OCI-LY1 (cell line): ENCODE measurements around the gene ARHGEF40.

Experiments
- H2AFZ ChIP-seq: fragments of 200-600 bp; sonication (generic), shearing (Covaris generic); 2 replicates; pipeline ENCODE4 v1.6.0; 2014; ENCODE audit warnings: antibody characterized with exemption, mild to moderate bottlenecking, low read length
- H3F3A ChIP-seq: fragments of 200-600 bp; sonication (generic), shearing (Covaris generic); 2 replicates; pipeline ENCODE4 v1.6.0; 2014; ENCODE audit warnings: mild to moderate bottlenecking, antibody characterized with exemption, low read length, moderate library complexity; ENCODE audit not compliant: insufficient read depth
- H3K27ac ChIP-seq: fragments of 200-600 bp; sonication (generic); 2 replicates; pipeline ENCODE4 v1.5.1; 2014; ENCODE audit warnings: low read length, mixed run types, mild to moderate bottlenecking, low read depth; ENCODE audit not compliant: poor library complexity, severe bottlenecking
- H3K27me3 ChIP-seq: fragments of 200-600 bp; sonication (generic); 2 replicates; pipeline ENCODE4 v1.6.0; 2014; ENCODE audit warnings: antibody characterized with exemption, mild to moderate bottlenecking, low read length, moderate library complexity; ENCODE audit not compliant: insufficient read depth
- H3K36me3 ChIP-seq: fragments of 200-600 bp; sonication (generic); 2 replicates; pipeline ENCODE4 v1.6.1; 2014; ENCODE audit warnings: mild to moderate bottlenecking, antibody characterized with exemption, low read length, moderate library complexity, mixed read lengths; ENCODE audit not compliant: insufficient read depth
- H3K4me1 ChIP-seq: fragments of 200-600 bp; sonication (generic); 2 replicates; pipeline ENCODE4 v1.5.1; 2014; ENCODE audit warnings: mild to moderate bottlenecking, low read length, moderate library complexity; ENCODE audit not compliant: insufficient read depth, severe bottlenecking
- H3K4me2 ChIP-seq: fragments of 200-600 bp; sonication (generic), shearing (Covaris generic); 2 replicates; pipeline ENCODE4 v1.6.1; 2014; ENCODE audit warnings: low read length
- H3K4me3 ChIP-seq: fragments of 200-600 bp; sonication (generic); 2 replicates; pipeline ENCODE4 v1.5.1; 2014; ENCODE audit warnings: low read length, low read depth, mild to moderate bottlenecking, mixed read lengths; ENCODE audit not compliant: poor library complexity, severe bottlenecking
- H3K79me2 ChIP-seq: fragments of 200-600 bp; shearing (Covaris generic); 2 replicates; pipeline ENCODE4 v1.6.1; 2016; ENCODE audit warnings: mixed run types, low read length, mixed read lengths; ENCODE audit not compliant: insufficient read depth
- H3K9ac ChIP-seq: fragments of 200-600 bp; sonication (generic), shearing (Covaris generic); 2 replicates; pipeline ENCODE4 v1.6.1; 2014; ENCODE audit warnings: mild to moderate bottlenecking, low read length, mixed read lengths
- H3K9me2 ChIP-seq: fragments of 200-600 bp; sonication (generic), shearing (Covaris generic); 2 replicates; pipeline ENCODE4 v1.6.1; 2014; ENCODE audit warnings: low read depth, mild to moderate bottlenecking, low read length, mixed read lengths
- H3K9me3 ChIP-seq: fragments of 200-600 bp; shearing (Covaris generic); 2 replicates; pipeline ENCODE4 v1.6.1; 2014; ENCODE audit warnings: low read length, mixed read lengths
- H4K20me1 ChIP-seq: fragments of 200-600 bp; sonication (generic), shearing (Covaris generic); 2 replicates; pipeline ENCODE4 v1.6.0; 2016; ENCODE audit warnings: mild to moderate bottlenecking, low read length; ENCODE audit not compliant: insufficient read depth
- EZH2 ChIP-seq: fragments of 200-600 bp; sonication (generic), shearing (Covaris generic); IDR thresholded peaks from 2 replicates; pipeline ENCODE4 v1.8.0; 2017; ENCODE audit warnings: borderline replicate concordance, mixed run types, mild to moderate bottlenecking, antibody characterized with exemption, low read length, moderate library complexity, mixed read lengths
- TF ChIP-seq, protein P1 (sequence below): fragments of 200-600 bp; sonication (generic), shearing (Covaris generic); IDR thresholded peaks from 2 replicates; pipeline ENCODE4 v1.5.1; 2017; ENCODE audit warnings: mild to moderate bottlenecking, antibody characterized with exemption, low read length, moderate library complexity, mixed read lengths

The ARHGEF40 gene

DNA sequence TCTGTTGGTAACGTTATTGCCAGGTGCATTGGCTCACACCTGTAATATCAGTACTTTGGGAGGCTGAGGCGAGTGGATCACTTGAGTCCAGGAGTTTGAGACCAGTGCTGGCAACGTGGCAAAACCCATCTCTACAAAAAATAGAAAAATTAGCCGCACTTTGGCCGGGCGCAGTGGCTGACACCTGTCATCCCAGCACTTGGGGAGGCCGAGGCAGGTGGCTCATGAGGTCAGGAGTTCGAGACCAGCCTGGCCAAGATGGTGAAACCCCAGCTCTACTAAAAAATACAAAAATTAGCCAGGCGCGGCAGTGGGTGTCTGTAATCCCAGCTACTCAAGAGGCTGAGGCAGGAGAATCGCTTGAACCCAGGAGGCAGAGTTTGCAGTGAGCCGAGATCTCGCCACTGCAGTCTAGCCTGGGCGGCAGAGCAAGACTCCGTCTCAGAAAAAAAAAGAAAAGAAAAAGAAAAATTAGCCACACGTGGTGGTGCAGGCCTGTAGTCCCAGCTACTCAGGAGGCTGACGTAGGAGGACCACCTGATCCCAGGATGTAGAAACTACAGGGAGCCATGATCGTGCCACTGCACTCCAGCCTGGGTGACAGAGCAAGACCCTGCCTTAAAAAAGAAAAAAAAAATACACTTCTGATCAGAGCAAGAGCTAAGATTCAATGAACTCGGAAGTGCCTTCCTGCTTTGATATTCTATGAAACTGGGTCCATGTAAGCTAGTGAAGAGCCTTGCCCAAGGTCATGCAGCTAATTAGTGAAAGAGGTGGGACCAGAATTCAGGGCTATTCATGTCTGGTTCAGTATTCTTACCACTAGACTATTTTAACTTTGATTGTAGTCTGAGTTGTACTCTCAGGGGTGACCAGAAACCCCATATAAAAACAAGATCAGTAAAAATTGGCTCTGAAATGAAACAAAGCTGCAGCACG lies 16.7 kb upstream of the ARHGEF40 start:
- Histone ChIP-seq H3K9me2 (no peaks in the 10 kb centered on the region), H3K4me3 (no peak overlapping the region), H3K9me3 (no peaks in the 10 kb centered on the region), H3K36me3 (no peaks in the 10 kb centered on the region), H2AFZ (no peak overlapping the region), H3K79me2 (no peaks in the 10 kb centered on the region), H3F3A (no peaks in the 10 kb centered on the region), H3K4me1 (no peaks in the 10 kb centered on the region), H3K4me2 (no peak overlapping the region), H3K27me3 (peaks cover 8% of the 10 kb centered on the region; the same call in 1 of the 2 replicates), H4K20me1 (no peaks in the 10 kb centered on the region), H3K9ac (no peak overlapping the region), H3K27ac (no peak overlapping the region)
- TF ChIP-seq EZH2 = no peak
- TF ChIP-seq, protein P1, sequence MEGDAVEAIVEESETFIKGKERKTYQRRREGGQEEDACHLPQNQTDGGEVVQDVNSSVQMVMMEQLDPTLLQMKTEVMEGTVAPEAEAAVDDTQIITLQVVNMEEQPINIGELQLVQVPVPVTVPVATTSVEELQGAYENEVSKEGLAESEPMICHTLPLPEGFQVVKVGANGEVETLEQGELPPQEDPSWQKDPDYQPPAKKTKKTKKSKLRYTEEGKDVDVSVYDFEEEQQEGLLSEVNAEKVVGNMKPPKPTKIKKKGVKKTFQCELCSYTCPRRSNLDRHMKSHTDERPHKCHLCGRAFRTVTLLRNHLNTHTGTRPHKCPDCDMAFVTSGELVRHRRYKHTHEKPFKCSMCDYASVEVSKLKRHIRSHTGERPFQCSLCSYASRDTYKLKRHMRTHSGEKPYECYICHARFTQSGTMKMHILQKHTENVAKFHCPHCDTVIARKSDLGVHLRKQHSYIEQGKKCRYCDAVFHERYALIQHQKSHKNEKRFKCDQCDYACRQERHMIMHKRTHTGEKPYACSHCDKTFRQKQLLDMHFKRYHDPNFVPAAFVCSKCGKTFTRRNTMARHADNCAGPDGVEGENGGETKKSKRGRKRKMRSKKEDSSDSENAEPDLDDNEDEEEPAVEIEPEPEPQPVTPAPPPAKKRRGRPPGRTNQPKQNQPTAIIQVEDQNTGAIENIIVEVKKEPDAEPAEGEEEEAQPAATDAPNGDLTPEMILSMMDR = no peak

DNA sequence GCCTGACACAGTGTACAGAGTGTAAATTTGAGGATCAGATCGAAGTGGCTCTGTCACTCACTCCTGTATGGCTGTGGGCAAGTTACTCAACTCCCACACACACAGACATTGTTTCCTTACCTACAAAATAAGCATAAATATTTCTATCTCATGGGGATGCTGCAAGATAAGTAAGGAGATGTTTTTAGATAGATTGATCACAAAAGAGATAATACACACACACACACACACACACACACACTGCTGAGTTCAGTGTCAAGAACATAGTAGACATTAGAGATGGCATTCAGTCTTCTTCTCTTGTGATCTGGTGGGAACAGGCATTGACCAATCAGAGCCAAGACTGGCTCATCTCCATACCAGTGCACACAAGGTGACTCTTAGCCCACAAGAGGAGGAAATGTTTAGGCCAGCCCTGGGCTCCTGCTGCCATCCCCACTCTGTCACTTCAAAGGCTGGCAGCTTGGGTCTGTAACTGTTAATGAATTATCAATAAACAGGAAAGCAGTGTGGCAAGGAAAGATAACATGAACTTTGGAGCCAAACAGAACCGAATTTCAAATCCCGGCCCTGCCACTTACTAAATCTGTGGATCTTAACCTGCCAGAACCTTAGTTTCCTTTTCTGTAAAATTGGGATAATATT lies 15.9 kb upstream of the ARHGEF40 start:
- Histone ChIP-seq H4K20me1 (no peaks in the 10 kb centered on the region), H2AFZ (no peak overlapping the region), H3F3A (no peaks in the 10 kb centered on the region), H3K9me2 (no peaks in the 10 kb centered on the region), H3K36me3 (no peaks in the 10 kb centered on the region), H3K27me3 (peaks cover 8% of the 10 kb centered on the region; the same call in 1 of the 2 replicates), H3K79me2 (no peaks in the 10 kb centered on the region), H3K4me2 (no peak overlapping the region), H3K27ac (no peak overlapping the region), H3K9me3 (no peaks in the 10 kb centered on the region), H3K9ac (no peak overlapping the region), H3K4me1 (no peaks in the 10 kb centered on the region), H3K4me3 (no peak overlapping the region)
- TF ChIP-seq, protein P1 = no peak
- no peak for TF ChIP-seq EZH2

- Histone ChIP-seq H3K9me3 (no peaks in the 10 kb centered on the region), H4K20me1 (no peaks in the 10 kb centered on the region), H3K9ac (no peak overlapping the region), H3K4me1 (no peaks in the 10 kb centered on the region), H2AFZ (no peak overlapping the region), H3K4me2 (no peak overlapping the region), H3F3A (no peaks in the 10 kb centered on the region), H3K36me3 (no peaks in the 10 kb centered on the region), H3K27ac (no peak overlapping the region), H3K9me2 (no peaks in the 10 kb centered on the region), H3K27me3 (peaks cover 8% of the 10 kb centered on the region; the same call in 1 of the 2 replicates), H3K4me3 (no peak overlapping the region), H3K79me2 (no peaks in the 10 kb centered on the region)
- TF ChIP-seq, protein P1 = no peak
- TF ChIP-seq EZH2 = no peak
Measured at GRCh38 chr14:21054768-21055145, 15.3 kb upstream of the ARHGEF40 start.
